ENCODE data around the gene PTPN23. TPM values are rescaled to one million over a fixed set of nuclear protein-coding genes. Genes with fewer than 3 reads are reported as not detected.

Gene PTPN23
- polyA plus RNA-seq, 4 donors: 10.3 to 34.3 (median 13.9) TPM

DNA sequence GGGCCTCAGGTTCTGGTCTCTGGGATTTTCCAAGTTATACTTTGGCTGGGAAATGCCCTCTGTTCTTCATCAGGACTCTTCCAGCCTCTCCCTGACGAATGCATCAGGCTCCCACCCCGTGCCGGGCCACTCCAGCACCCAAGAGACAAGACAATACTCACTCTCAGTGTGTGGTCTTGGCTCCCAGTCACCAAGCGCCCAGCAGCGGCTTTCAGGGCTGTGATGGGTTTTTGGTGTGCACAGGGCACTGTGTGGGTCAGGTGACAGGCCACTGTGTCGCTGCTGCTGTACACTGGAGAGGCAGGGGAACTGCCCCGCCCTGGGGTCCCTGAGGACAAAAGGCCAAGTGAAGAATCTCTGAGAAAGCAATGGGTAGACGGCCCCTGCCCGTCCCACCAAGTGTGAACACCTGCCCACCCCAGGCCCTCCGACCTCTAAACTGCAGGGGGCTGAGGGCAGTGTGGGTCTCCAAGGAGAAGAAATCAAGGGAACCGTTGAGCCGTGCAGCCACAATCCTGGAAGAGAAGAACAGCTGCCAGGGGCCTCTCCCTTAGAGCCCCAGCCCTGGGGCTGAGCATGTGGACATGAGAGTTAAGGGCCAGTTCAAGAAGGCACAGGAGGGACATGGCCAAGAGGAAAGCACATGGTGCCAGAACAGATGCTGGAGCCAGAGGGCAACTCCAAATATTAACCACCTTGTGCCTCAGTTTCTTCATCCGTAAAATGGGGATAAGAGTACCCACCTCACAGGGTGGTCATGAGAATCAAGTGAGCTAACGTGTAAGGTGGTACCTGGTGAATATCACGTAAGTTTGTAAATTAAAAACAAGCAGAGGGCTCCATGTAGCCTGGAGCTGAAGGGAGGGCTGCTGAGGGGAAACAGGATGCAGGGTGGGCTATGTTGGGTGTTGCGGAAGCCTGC is 34.1 kb downstream of the PTPN23 start:
- peaks cover 19 to 94% (median 30%) of the 10 kb centered on the region in 3 donors for H3K36me3 ChIP-seq (ENCODE audit: control insufficient read depth in 3 of 3, insufficient read depth in 2 of 3, low read depth in 1 of 3, low read length in 3 of 3)
- DNase-seq: no peak
- WGBS, 3 donors: 83 to 91% (median 89%) methylated on average over 16 of the region's 16 CpGs

GRCh38 chr3:47416041-47416440 is 35.2 kb downstream of the PTPN23 start:
- Histone ChIP-seq H3K4me1 (ENCODE audit: control insufficient read depth in 3 of 3, insufficient read depth in 2 of 3, low read depth in 1 of 3, low read length in 2 of 3) (no peaks in the 10 kb centered on the region), H3K4me3 (ENCODE audit: low read depth in 1 of 3, low read length in 3 of 3) (no peak overlapping the region), H3K36me3 (ENCODE audit: control insufficient read depth in 3 of 3, insufficient read depth in 2 of 3, low read depth in 1 of 3, low read length in 3 of 3) (peaks cover 10 to 94% (median 28%) of the 10 kb centered on the region in 3 donors), H3K27me3 (ENCODE audit: control insufficient read depth in 3 of 3, insufficient read depth in 3 of 3, low read length in 3 of 3) (no peaks in the 10 kb centered on the region), H3K27ac (ENCODE audit: low read depth in 1 of 3, low read length in 2 of 3) (no peak overlapping the region), H3K9me3 (ENCODE audit: control insufficient read depth in 2 of 2, insufficient read depth in 1 of 2, low read depth in 1 of 2, low read length in 1 of 2) (no peaks in the 10 kb centered on the region)
- FAIRE-seq: no peak
- DNase-seq: peak in 1 of 2 donors; percentile 51
- WGBS, 3 donors: 54 to 72% (median 60%) methylated on average over 9 of the region's 9 CpGs

More for the DNA sequence above, 34.1 kb downstream of the PTPN23 start:
- Histone ChIP-seq H3K27ac (ENCODE audit: low read depth in 1 of 3, low read length in 2 of 3) (no peak overlapping the region), H3K9me3 (ENCODE audit: control insufficient read depth in 2 of 2, insufficient read depth in 1 of 2, low read depth in 1 of 2, low read length in 1 of 2) (no peaks in the 10 kb centered on the region), H3K27me3 (ENCODE audit: control insufficient read depth in 3 of 3, insufficient read depth in 3 of 3, low read length in 3 of 3) (no peaks in the 10 kb centered on the region), H3K4me1 (ENCODE audit: control insufficient read depth in 3 of 3, insufficient read depth in 2 of 3, low read depth in 1 of 3, low read length in 2 of 3) (no peaks in the 10 kb centered on the region), H3K4me3 (ENCODE audit: low read depth in 1 of 3, low read length in 3 of 3) (no peak overlapping the region)
- no peak for FAIRE-seq

GRCh38 chr3:47418167-47419082 is 37.6 kb downstream of the PTPN23 start:
- peaks cover 10 to 92% (median 18%) of the 10 kb centered on the region in 3 donors for H3K36me3 ChIP-seq (ENCODE audit: control insufficient read depth in 3 of 3, insufficient read depth in 2 of 3, low read depth in 1 of 3, low read length in 3 of 3)
- no peaks in the 10 kb centered on the region for H3K27me3 ChIP-seq (ENCODE audit: control insufficient read depth in 3 of 3, insufficient read depth in 3 of 3, low read length in 3 of 3)
- no peak for FAIRE-seq
- WGBS, 3 donors: 93 to 94% (median 93%) methylated on average over 48 to 53 of the region's 53 CpGs
- H3K4me1 ChIP-seq (ENCODE audit: control insufficient read depth in 3 of 3, insufficient read depth in 2 of 3, low read depth in 1 of 3, low read length in 2 of 3): peaks cover 0 to 15% (median 7%) of the 10 kb centered on the region in 3 donors
- no peak for DNase-seq
- H3K27ac ChIP-seq (ENCODE audit: low read depth in 1 of 3, low read length in 2 of 3): no peak overlapping the region
- H3K4me3 ChIP-seq (ENCODE audit: low read depth in 1 of 3, low read length in 3 of 3): no peak overlapping the region
- H3K9me3 ChIP-seq (ENCODE audit: control insufficient read depth in 2 of 2, insufficient read depth in 1 of 2, low read depth in 1 of 2, low read length in 1 of 2): no peaks in the 10 kb centered on the region

GRCh38 chr3:47419083-47420043 is 38.5 kb downstream of the PTPN23 start:
- H3K9me3 ChIP-seq (ENCODE audit: control insufficient read depth in 2 of 2, insufficient read depth in 1 of 2, low read depth in 1 of 2, low read length in 1 of 2): no peaks in the 10 kb centered on the region
- H3K36me3 ChIP-seq (ENCODE audit: control insufficient read depth in 3 of 3, insufficient read depth in 2 of 3, low read depth in 1 of 3, low read length in 3 of 3): peaks cover 5 to 92% (median 14%) of the 10 kb centered on the region in 3 donors
- DNase-seq (no peak), FAIRE-seq (no peak)
- H3K27me3 ChIP-seq (ENCODE audit: control insufficient read depth in 3 of 3, insufficient read depth in 3 of 3, low read length in 3 of 3): no peaks in the 10 kb centered on the region
- H3K4me3 ChIP-seq (ENCODE audit: low read depth in 1 of 3, low read length in 3 of 3): no peak overlapping the region
- 91 to 93% (median 91%) methylated on average over 16 to 17 of the region's 17 CpGs for WGBS, 3 donors
- peaks cover 0 to 18% (median 10%) of the 10 kb centered on the region in 3 donors for H3K4me1 ChIP-seq (ENCODE audit: control insufficient read depth in 3 of 3, insufficient read depth in 2 of 3, low read depth in 1 of 3, low read length in 2 of 3)
- no peak overlapping the region for H3K27ac ChIP-seq (ENCODE audit: low read depth in 1 of 3, low read length in 2 of 3)

- Histone ChIP-seq H3K27ac (ENCODE audit: low read depth in 1 of 3, low read length in 2 of 3) (no peak overlapping the region), H3K4me3 (ENCODE audit: low read depth in 1 of 3, low read length in 3 of 3) (no peak overlapping the region), H3K9me3 (ENCODE audit: control insufficient read depth in 2 of 2, insufficient read depth in 1 of 2, low read depth in 1 of 2, low read length in 1 of 2) (no peaks in the 10 kb centered on the region), H3K4me1 (ENCODE audit: control insufficient read depth in 3 of 3, insufficient read depth in 2 of 3, low read depth in 1 of 3, low read length in 2 of 3) (peaks cover 0 to 20% (median 17%) of the 10 kb centered on the region in 3 donors), H3K27me3 (ENCODE audit: control insufficient read depth in 3 of 3, insufficient read depth in 3 of 3, low read length in 3 of 3) (no peaks in the 10 kb centered on the region), H3K36me3 (ENCODE audit: control insufficient read depth in 3 of 3, insufficient read depth in 2 of 3, low read depth in 1 of 3, low read length in 3 of 3) (peaks cover 5 to 88% (median 9%) of the 10 kb centered on the region in 3 donors)
- FAIRE-seq (no peak), DNase-seq (no peak)
- 88 to 95% (median 95%) methylated on average over 5 of the region's 5 CpGs for WGBS, 3 donors
These were observed 39.2 kb downstream of the PTPN23 start for GRCh38 chr3:47420044-47420430.

- Histone ChIP-seq H3K27ac (ENCODE audit: low read depth in 1 of 3, low read length in 2 of 3) (peak overlapping the region; percentile 16 to 83 (median 64)), H3K9me3 (ENCODE audit: control insufficient read depth in 2 of 2, insufficient read depth in 1 of 2, low read depth in 1 of 2, low read length in 1 of 2) (no peaks in the 10 kb centered on the region), H3K27me3 (ENCODE audit: control insufficient read depth in 3 of 3, insufficient read depth in 3 of 3, low read length in 3 of 3) (no peaks in the 10 kb centered on the region), H3K4me1 (ENCODE audit: control insufficient read depth in 3 of 3, insufficient read depth in 2 of 3, low read depth in 1 of 3, low read length in 2 of 3) (peaks cover 0 to 26% (median 24%) of the 10 kb centered on the region in 3 donors), H3K36me3 (ENCODE audit: control insufficient read depth in 3 of 3, insufficient read depth in 2 of 3, low read depth in 1 of 3, low read length in 3 of 3) (peaks cover 0 to 87% (median 6%) of the 10 kb centered on the region in 3 donors), H3K4me3 (ENCODE audit: low read depth in 1 of 3, low read length in 3 of 3) (no peak overlapping the region)
- FAIRE-seq: no peak
- 67 to 71% (median 71%) methylated on average over 28 to 29 of the region's 29 CpGs for WGBS, 3 donors
- peak; percentile 92 for DNase-seq
These were observed 40.0 kb downstream of the PTPN23 start for GRCh38 chr3:47420511-47421484.
